GM21367 (cell line): ENCODE results near the gene TTR.
A peak's percentile ranks its signal among the peaks of the same experiment; 100 is the strongest.

Experiments used
- ATAC-seq: cut with Tn5 transposase; IDR thresholded peaks from one replicate; pipeline ENCODE4 v1.9.1; 2021; ENCODE audit not compliant: unreplicated experiment

Gene TTR

DNA sequence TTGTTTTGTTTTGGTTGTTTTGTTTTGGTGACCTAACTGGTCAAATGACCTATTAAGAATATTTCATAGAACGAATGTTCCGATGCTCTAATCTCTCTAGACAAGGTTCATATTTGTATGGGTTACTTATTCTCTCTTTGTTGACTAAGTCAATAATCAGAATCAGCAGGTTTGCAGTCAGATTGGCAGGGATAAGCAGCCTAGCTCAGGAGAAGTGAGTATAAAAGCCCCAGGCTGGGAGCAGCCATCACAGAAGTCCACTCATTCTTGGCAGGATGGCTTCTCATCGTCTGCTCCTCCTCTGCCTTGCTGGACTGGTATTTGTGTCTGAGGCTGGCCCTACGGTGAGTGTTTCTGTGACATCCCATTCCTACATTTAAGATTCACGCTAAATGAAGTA, at the start of gene TTR:
Gene TTR (plus strand): TSS at position 250 of the 400 bp plus-strand sequence. CDS start 26 bp downstream, at position 276.
- no peak for ATAC-seq

GRCh38 chr18:31546476-31546875, 45.2 kb upstream of the TTR start:
- ATAC-seq: no peak

GRCh38 chr18:31548853-31549252, 42.8 kb upstream of the TTR start:
- ATAC-seq: no peak

DNA sequence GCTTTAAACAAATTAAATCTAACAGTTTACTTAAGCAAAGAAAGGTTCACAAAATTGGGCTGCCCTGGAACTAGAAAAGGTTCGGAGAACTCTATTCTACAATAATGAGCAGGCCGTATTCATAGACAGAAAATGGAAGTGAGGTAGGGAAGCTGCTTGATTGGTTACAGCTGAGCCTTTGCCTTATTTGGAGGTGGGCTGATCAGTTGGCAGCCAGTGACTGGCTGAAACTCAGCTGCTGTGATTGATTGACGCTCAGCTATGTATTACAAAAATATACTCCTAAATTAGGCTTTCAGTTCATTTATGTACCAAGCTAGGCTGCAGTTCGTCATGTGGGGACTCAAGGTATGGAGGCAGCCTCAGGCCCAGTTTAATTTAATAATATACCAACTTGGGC, 42.3 kb upstream of the TTR start:
- no peak for ATAC-seq

DNA sequence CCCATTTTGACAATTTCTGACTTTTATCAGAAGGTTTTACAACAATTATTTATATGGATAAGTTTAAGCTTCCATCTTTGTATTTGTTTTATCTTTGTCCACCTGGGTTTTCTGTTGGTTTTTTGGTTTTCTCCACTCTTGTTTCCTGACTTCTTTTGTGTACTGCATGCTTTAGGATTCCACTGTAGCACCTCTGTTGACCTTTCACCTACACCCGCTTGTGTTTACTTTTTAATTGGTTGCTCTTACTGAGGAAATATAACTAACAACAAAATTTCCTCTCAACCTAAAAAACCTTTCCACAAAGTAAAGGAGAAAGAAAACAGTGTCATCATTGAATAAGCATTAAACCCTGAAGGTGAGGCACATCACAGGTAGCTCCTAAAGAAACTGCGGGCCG, 39.8 kb upstream of the TTR start:
- ATAC-seq: no peak

DNA sequence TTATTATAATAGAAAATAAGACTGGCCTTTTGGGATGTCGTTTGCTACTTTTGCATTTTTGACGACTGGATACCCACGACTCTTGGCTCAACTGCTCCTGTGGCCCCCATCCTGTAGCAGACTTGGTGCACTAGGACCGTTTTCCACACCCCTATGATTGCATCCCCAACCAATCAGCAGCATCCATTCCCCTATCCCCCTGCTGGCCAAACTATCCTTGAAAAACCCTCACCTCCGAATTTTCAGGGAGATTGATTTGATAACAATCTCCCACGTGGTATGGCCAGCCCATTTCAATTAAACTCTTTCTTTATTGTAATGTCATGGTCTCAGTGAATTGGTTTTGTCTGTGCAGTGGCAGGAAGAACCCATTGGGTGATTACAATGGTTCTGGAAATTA, 37.9 kb upstream of the TTR start:
- no peak for ATAC-seq

DNA sequence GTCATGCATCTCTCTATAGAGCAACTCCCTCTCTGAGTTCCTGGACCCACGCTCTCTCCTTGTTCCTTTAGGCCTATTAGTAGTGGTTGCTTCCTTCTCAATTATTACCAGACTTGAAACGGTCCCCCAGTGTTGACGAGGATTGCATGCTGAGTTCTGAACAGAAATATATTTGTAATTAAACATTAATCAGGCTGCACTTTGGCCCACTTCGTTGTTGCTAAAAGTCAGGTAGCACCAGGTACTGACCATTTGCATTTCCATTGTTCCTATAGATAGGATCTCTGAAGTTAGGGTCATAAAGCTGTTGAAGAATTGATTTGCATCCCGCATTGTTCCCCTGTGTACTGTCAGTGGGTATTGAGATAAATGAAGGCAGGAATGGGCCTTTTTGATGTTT, 36.9 kb upstream of the TTR start:
- ATAC-seq: no peak

DNA sequence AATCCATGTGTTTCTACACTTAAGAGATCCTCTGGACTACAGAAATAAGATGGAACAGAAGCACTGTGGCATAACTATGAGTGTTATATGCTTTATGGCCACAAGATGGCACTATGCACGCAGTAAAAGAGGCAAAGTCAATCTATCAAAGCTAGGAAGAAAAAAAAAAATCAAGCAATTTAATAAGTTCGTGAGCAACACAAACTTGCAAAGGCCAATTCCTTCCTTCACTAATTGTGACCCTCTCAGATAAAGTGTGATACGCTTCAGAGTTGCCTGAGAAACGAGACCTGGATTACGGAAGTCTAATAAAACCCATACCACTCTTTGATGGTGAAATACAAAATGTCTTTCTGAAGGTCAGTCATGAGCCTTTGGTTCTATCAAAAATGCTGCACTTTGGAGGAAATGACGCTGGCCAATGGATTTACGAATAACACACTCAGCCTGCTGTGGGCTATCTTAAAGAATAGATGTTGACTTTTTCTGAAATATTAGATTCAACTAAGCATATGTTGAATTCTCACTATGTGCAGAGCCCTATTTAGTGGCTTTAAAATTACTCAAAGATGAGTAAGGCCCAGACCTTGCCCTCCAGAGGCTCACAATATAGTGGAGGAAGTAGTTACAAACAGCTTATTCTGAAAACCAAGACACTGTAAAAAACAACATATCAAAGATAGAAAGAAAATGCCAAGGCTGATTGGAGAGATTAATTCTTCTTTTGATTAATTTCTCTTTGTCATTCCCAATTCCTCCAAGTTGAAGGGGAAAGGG, 35.5 kb upstream of the TTR start:
- peak; percentile 74 for ATAC-seq

- ATAC-seq: no peak
Observed at GRCh38 chr18:31557446-31557845, 34.2 kb upstream of the TTR start.

DNA sequence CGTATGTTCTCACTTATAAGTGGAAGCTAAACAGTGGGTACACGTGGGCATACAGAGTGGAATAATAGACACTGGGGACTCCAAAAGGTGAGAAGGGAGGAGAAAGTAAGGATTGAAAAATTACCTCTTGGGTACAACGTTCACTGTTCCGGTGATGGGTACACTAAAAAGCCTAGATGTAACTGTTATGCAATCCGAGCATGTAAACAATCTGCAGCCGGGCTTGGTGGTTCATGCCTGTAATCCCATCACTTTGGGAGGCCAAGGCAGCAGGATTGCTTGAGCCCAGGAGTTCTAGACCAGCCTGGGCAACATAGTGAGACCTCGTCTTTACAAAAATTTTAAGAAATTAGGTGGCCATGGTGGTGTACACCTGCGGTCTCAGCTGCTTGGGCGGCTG, 33.1 kb upstream of the TTR start:
- no peak for ATAC-seq

DNA sequence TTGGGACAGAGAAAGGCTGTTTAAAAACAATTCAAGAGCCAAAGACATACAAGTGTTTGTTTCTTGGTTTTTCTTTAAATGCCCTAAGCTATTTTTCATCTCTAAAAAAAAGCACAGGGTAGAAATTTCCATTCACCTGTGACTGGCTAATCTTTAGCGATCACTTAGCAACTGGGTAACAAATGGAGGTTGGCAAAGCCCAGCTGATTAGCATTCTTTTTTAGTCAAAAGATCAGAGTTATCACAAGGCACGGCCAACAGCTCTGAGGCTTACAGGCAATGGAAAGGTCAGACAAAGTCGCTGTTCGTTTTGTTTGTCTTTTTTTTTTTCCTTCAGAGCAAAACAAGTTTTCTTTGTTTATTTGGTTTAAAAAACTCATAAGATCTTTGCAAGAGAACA, 29.0 kb upstream of the TTR start:
- ATAC-seq: no peak

- ATAC-seq: no peak
Observed at GRCh38 chr18:31563778-31564177, 27.9 kb upstream of the TTR start.

DNA sequence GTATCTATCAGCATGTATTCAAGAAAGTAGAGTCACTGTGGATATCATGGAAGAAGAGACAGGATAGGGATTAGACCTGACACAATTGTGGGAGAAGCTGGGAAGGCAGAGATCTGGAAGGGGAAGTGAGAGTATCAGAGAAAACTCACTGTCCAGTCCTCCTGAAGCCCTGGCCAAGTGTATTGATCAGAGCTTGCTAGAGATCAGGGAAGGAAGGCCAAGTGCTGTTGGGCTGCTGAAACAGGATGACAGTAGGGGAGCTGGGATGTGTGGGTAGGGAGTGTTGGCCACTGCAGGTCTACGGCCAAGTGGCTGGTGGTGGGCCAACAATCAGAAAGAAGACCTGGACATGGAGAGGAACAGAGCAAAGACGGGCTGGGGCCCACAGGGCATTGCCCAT, 26.3 kb upstream of the TTR start:
- ATAC-seq: no peak

DNA sequence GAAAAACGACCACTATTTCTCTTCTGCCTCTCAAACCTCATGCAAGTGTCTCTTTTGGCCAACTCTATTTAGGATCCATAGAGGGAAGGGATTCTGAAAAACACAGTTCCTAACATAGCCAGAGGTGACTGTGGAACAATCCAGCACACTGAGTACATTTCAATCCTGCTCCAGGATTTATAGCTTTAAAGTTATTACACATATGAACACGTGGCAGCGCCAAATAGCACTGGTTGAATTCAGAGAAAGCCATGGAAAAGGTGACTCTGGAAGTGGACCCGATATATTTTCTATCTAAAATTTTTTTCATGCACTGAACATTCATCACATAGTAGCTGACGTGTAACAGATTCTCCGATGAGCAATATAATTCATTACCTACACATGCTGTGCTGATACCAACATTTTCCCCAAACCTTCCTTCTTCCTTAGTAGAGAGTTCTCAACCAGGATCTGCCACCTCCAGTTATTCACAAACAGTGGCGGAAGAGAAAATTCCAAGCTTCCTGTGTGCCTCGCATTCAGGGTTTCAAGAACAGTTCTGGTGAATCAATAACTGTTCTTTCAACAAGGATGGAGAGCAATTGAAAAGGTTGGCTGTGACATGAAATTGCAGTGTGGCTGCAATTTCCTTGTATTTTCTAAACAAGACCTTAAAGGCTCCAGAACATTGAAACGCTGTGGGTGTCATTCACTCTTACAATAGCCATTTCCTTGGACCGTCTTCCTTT, 25.7 kb upstream of the TTR start:
- no peak for ATAC-seq

DNA sequence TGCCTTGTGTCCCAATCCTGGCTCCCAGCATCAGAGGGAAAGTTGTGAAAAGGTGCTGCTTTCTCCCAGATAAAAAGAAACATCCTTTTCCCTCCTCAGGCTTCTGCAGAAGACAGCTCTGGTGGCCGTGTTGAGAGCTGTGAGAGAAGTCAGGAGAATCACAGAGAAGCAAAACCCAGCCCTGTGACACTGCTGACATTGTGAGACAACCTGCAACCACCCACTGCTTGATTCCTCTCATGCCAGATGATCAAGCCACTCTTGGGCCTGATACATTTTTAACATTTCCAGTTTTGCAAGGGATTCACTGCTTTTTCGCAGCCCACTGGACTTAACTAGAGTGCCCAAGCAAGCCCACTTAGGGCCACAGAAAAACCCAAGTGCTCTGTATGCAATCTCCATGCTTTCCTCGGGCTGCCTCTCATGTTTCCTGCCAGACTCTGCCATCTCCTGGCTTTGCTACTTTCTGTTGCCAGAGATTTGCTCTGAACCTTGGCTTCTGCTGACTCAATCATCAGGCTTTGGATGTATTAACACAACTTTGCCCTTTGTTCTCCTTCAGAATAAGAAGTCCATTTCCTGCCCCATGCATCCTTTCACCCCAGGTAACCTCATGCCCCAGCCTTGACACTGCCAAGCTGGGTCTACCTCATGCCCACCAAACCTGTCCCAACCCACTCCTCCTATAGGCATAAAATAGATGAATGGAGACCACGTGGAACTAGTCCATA, 24.9 kb upstream of the TTR start:
- no peak for ATAC-seq

DNA sequence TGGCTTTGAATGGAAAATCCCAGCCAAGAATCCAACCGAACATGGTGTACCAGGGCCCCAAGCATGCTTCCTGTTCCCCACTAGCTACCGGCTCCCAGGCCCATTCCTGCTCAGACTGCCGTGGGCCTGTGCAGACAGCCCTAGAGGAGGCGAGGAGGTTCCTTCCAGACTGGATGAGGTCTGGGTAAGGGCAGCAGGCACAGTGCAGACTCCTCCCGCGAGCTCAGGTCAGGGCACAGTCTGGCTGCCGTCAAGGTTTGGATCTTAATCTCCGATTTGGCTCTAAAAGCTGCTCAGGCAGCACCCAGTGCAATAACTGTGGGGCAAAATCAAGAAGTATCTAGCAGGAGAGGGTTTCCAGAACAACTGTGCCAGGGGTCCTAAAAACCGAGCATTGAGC, 19.3 kb upstream of the TTR start:
- ATAC-seq: no peak

GRCh38 chr18:31573051-31573450, 18.6 kb upstream of the TTR start:
- no peak for ATAC-seq

DNA sequence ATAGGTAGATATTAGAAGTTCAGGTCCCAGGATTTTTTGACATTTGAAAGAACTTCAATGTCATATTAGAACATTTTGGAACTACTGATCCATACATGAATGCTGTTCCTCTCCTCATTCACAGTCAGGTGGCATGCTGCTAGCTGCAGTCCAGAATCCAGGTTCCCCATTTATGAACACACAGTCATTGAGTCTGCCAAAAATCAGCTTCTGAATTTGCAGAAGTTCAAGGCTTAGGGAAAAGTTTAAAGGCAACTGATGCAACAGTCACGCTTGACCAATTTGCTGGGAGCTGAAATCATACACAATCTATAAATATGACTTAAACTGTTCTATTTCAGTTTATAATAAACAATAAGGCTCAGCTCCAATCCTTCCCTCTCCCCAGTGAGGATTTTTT, 17.3 kb upstream of the TTR start:
- ATAC-seq: no peak

- ATAC-seq: no peak
Observed at GRCh38 chr18:31575515-31576257, 16.0 kb upstream of the TTR start.

DNA sequence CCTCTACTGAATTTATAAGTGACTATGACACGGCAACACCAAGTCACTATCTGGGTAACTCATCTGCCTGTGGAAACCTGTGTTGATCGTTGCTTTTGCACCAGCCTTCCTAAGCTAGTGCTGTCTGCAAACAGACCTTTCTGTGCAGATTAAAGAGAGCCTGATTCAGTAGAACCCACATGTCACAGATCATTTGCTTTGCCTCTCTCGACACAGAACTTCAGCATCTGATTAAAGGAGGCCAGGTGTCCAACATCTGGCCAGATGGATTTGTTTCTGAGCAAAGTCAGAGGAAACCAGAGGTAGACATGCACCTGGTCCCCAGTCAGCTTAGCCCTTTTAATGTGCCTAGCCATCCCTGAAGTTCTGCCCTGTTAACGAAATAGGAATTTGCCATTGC, 15.0 kb upstream of the TTR start:
- no peak for ATAC-seq

GRCh38 chr18:31577195-31577594, 14.5 kb upstream of the TTR start:
- no peak for ATAC-seq
